Activated naive CD4-positive, alpha-beta T cell treated with anti-CD3 and anti-CD28 coated beads, Interleukin-2, amount 50 U/mL, for 24 hours (primary cell): ENCODE data around the gene TRIO.

ENCODE experiments used
- H3K27ac Mint-ChIP-seq: one replicate; pipeline ENCODE4 v1.8.0; 2021; ENCODE audit warnings: mild to moderate bottlenecking, mixed read lengths
- H3K27me3 Mint-ChIP-seq: one replicate; pipeline ENCODE4 v1.8.0; 2021; ENCODE audit warnings: mixed read lengths
- H3K36me3 Mint-ChIP-seq: one replicate; pipeline ENCODE4 v1.8.0; 2021; ENCODE audit warnings: mixed read lengths
- H3K4me1 Mint-ChIP-seq: one replicate; pipeline ENCODE4 v1.8.0; 2021; ENCODE audit warnings: mixed read lengths
- H3K4me3 Mint-ChIP-seq: one replicate; pipeline ENCODE4 v1.8.0; 2021; ENCODE audit warnings: mild to moderate bottlenecking, mixed read lengths
- H3K9me3 Mint-ChIP-seq: one replicate; pipeline ENCODE4 v1.8.0; 2021; ENCODE audit warnings: mixed read lengths

TRIO gene

DNA sequence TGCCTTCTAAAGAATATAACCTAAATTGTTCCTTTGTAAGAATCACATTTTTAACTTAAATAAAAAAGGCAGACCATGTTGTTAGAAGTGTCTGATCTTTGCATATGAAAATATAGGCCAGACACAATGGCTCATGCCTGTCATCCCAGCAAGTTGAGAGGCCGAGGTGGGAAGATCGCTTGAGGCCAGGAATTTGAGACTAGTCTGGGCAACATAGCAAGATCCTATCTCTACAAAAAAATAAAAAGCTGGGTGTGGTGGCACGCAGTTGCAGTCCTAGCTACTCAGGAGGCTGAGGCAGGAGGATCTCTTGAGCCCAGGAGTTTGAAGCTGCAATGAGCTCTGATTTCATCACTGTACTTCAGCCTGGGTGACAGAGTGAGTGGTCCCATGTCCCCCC is 37.3 kb downstream of the TRIO start:
- peaks cover 5% of the 10 kb centered on the region for H3K27me3 Mint-ChIP-seq
- no peaks in the 10 kb centered on the region for H3K9me3 Mint-ChIP-seq
- H3K27ac Mint-ChIP-seq = no peak overlapping the region
- H3K36me3 Mint-ChIP-seq = no peaks in the 10 kb centered on the region
- H3K4me1 Mint-ChIP-seq = no peaks in the 10 kb centered on the region
- no peak overlapping the region for H3K4me3 Mint-ChIP-seq

DNA sequence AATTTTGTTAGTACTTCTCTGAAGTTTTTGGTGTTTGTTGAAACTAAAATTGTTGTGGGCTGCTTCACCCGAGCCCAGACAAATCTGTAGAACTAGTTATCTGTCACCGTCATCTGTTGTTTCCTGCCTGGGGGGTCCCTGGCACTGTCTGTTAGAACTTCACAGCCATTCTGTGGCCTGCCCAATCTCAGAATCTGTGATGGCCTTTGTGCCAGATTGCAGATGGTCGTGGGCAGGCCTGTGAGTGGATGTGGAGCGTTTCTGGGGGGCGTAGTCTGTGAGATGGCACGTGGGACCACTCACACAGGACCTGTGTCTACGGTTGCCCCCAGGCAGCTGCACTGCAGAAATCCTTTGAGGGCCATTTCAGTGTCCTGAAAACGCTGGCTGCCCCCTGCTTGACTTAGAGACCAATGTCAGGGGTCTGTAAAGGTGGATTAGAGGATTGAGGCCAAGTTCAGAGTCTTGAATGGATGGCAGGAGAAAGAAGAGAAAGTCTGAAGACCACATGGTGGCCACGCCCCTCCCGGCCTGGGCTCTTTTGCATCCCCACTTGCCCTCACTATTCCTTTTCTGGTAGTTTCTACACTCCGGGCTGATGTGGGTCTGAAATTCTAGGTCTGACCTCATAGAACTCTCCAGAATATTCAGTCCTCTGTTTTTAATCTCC is 38.3 kb downstream of the TRIO start:
- Mint-ChIP-seq H3K9me3 (no peaks in the 10 kb centered on the region), H3K4me3 (no peak overlapping the region), H3K27me3 (peaks cover 3% of the 10 kb centered on the region), H3K36me3 (no peaks in the 10 kb centered on the region), H3K4me1 (no peaks in the 10 kb centered on the region), H3K27ac (no peak overlapping the region)

DNA sequence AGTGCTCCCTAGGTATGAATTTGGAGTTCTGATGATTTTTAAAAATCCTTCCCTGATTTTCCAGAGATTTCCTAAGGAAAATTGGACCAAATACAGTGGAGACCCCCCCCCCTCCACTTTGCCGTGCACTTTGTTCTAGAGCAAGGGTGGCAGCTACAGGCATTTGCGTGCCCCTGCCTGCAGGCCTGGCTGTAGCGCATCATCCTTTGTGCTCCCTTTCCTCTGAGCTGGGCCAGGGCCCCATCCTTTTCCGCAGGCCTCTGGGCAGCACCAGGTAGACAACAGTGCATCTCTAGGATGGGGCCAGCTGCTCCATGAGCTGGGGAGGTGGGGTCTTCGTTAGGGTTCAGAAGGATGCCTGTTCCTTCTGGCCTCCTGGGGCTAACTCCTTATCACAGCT is 39.6 kb downstream of the TRIO start:
- Mint-ChIP-seq H3K27me3 (peaks cover 1% of the 10 kb centered on the region), H3K36me3 (no peaks in the 10 kb centered on the region), H3K4me1 (no peaks in the 10 kb centered on the region), H3K27ac (no peak overlapping the region), H3K9me3 (no peaks in the 10 kb centered on the region), H3K4me3 (no peak overlapping the region)

- Mint-ChIP-seq H3K4me3 (no peak overlapping the region), H3K4me1 (no peaks in the 10 kb centered on the region), H3K27me3 (peaks cover 1% of the 10 kb centered on the region), H3K36me3 (no peaks in the 10 kb centered on the region), H3K27ac (no peak overlapping the region), H3K9me3 (no peaks in the 10 kb centered on the region)
Observed at GRCh38 chr5:14183187-14183939, 40.2 kb downstream of the TRIO start.

DNA sequence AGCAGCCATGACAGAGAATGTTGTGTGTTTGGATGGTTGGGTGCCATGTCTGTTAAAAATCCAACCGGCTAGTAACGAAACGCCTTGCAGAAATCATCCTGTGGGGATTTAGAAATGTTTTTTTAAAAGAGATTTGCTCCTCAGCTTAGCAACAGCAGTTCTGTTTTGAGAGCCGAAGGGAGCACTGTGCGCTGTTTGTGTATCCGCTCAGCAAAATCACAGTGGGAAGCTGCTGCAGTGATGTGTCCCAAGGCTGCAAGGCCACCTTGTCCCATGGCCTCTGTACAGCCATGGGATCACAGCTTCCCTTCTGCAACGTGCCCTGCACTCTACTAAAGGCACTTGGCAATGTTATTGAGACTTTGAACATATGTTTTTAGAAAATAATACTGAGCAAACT is 40.9 kb downstream of the TRIO start:
- H3K4me3 Mint-ChIP-seq = no peak overlapping the region
- H3K36me3 Mint-ChIP-seq = no peaks in the 10 kb centered on the region
- no peaks in the 10 kb centered on the region for H3K4me1 Mint-ChIP-seq
- peaks cover 3% of the 10 kb centered on the region for H3K27me3 Mint-ChIP-seq
- H3K27ac Mint-ChIP-seq = no peak overlapping the region
- H3K9me3 Mint-ChIP-seq = no peaks in the 10 kb centered on the region

DNA sequence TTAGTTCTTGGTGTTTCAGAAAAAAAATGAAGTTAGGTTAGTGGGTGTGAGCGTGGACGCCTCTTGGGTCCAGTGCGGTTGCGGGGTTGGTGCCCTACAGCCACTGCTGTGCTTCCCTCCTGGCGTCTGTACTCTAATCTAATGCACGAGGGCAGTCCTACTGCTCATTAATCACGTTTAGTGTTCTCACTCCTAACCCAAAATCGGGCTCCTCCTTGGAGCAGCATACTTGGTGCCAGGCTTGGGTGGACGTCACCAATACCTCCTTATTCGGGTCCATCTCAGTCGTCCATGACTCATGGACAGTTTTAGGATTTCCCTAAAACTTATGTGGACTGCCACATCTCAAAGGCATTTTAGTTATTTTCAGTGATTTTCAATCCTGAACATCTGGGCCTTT is 41.6 kb downstream of the TRIO start:
- peaks cover 5% of the 10 kb centered on the region for H3K27me3 Mint-ChIP-seq
- H3K27ac Mint-ChIP-seq = no peak overlapping the region
- H3K4me1 Mint-ChIP-seq = no peaks in the 10 kb centered on the region
- no peaks in the 10 kb centered on the region for H3K36me3 Mint-ChIP-seq
- no peaks in the 10 kb centered on the region for H3K9me3 Mint-ChIP-seq
- no peak overlapping the region for H3K4me3 Mint-ChIP-seq

DNA sequence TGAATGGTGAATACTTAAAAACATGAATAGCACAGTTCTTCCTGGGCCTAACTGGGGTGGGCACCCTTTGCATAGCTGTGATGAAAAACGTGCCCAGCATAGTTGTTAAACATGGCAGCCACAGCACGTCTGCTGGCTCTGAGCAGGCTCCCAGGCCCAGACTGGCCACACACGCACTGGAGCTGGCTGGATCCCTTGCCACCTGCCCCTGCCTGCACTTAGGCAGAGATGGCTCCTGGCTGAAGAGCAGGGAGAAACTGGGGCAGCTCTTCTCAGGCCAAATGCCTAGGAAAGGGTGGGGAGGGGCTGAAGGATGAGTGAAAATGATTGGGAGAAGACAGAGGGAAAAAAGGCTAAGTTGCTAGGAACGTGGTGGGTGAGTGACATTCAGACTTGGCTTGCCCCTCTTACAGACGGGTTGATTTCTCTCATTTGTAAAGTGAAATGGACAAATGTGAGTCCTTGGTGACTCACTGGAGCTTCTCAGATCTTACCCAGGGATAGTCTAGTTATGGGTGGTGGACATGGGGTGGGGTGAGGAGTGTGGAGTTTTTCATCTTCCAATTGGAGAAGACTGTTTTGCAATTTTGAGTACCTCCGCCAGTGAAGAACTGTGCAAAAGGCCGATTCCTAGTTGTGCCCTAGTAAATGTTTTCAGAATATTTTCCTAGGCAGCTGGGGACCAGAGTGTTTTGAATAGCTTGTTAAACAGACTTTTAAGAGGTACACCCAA is 42.4 kb downstream of the TRIO start:
- H3K9me3 Mint-ChIP-seq = no peaks in the 10 kb centered on the region
- no peaks in the 10 kb centered on the region for H3K4me1 Mint-ChIP-seq
- no peak overlapping the region for H3K4me3 Mint-ChIP-seq
- H3K27me3 Mint-ChIP-seq = peaks cover 4% of the 10 kb centered on the region
- H3K27ac Mint-ChIP-seq = no peak overlapping the region
- no peaks in the 10 kb centered on the region for H3K36me3 Mint-ChIP-seq

DNA sequence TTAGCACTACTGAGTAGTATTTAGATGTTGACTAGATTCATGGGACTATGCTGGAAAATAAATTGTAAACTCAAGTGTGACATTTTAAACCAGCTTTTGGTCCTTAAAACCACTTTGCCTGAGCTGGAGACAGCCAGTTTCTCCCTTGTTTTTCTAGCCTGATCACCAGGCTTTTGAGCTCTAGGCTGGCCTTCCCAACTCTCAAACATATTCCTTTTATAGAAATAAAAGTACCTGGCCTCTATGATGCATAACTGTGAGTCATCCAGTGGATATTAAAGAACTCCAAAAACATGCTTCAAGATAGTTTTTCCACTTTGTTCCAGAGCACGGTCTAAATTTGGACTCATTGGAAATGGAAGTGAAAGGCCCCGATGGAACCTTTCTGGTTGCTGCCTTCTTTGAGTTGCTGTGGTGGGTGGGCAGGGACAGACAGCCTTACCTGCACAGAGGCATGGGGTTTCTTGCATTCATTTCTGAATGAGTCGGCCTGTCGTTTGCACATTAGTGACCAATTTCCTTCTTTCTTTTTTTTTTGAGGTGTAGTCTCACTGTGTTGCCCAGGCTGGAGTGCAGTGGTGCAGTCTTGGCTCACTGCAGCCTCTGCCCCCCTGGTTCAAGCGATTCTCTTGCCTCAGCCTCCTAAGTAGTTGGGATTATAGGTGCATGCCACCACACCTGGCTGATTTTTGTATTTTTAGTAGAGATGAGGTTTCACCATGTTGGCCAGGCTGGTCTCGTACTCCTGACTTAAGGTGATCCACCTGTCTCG is 43.1 kb downstream of the TRIO start:
- Mint-ChIP-seq H3K27ac (no peak overlapping the region), H3K4me3 (no peak overlapping the region), H3K36me3 (no peaks in the 10 kb centered on the region), H3K27me3 (peaks cover 4% of the 10 kb centered on the region), H3K4me1 (no peaks in the 10 kb centered on the region), H3K9me3 (no peaks in the 10 kb centered on the region)

DNA sequence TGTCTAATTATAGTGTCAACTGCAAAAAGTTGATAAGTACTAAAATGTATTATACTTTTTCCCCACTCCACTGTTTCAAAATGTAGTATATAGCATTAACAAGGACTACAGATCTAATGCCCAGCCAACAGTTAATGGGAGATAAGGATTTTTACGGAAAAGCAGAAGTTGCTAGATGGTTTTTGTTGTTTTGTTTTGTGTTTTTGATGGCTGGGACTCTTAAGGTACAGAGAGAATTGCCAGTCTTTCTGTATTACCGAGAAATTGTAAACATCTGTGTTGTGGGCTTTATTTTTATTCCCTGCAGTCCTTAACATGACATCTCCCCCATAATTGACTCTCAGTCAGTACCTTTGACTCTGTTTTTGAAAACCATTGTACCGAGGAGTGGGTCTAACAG is 44.0 kb downstream of the TRIO start:
- Mint-ChIP-seq H3K36me3 (no peaks in the 10 kb centered on the region), H3K27ac (no peak overlapping the region), H3K4me3 (no peak overlapping the region), H3K4me1 (no peaks in the 10 kb centered on the region), H3K27me3 (peaks cover 4% of the 10 kb centered on the region), H3K9me3 (no peaks in the 10 kb centered on the region)

DNA sequence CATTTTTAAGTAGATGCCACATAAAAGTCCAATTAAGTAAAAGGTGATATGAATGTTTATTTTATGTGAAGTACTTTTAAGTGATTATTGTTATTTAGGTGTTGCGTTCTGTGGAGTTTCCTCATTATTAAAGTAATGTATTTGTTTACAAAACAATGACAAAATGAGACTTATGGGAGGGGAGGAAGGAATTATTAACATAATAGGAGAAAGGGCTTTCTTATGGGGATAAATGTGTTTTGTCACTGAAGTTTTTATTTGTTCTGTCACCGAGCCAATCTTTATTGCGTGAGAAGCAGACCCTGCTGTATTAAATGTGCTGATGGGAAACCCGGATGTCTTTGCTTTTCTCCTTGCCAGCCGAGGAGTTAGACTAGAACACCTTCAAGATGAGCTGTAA is 44.5 kb downstream of the TRIO start:
- Mint-ChIP-seq H3K27ac (no peak overlapping the region), H3K36me3 (no peaks in the 10 kb centered on the region), H3K27me3 (peaks cover 4% of the 10 kb centered on the region), H3K4me1 (no peaks in the 10 kb centered on the region), H3K4me3 (no peak overlapping the region), H3K9me3 (no peaks in the 10 kb centered on the region)

GRCh38 chr5:14188778-14189177 is 45.6 kb downstream of the TRIO start:
- H3K4me3 Mint-ChIP-seq = no peak overlapping the region
- H3K9me3 Mint-ChIP-seq = no peaks in the 10 kb centered on the region
- H3K4me1 Mint-ChIP-seq = no peaks in the 10 kb centered on the region
- no peaks in the 10 kb centered on the region for H3K36me3 Mint-ChIP-seq
- no peak overlapping the region for H3K27ac Mint-ChIP-seq
- H3K27me3 Mint-ChIP-seq = peaks cover 4% of the 10 kb centered on the region

DNA sequence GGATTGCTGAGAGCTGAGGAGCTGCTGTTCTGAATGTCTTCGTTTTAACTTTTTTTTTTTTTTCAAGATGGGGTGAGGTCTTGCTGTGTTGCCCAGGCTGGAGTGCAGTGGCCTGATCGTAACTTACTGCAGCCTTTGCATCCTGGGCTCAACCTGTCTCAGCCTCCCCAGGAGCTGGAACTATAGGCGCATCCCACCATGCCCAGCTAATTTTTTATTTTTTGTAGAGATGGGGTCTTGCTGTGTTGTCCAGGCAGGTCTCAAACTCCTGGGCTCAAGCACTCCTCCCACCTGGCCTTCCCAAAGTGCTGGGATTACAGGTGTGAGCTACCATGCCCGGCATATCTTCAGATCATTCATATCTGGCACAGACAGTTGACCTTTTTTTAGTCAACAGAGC is 46.5 kb downstream of the TRIO start:
- Mint-ChIP-seq H3K4me1 (no peaks in the 10 kb centered on the region), H3K27me3 (peaks cover 6% of the 10 kb centered on the region), H3K27ac (no peak overlapping the region), H3K4me3 (no peak overlapping the region), H3K9me3 (no peaks in the 10 kb centered on the region), H3K36me3 (no peaks in the 10 kb centered on the region)

DNA sequence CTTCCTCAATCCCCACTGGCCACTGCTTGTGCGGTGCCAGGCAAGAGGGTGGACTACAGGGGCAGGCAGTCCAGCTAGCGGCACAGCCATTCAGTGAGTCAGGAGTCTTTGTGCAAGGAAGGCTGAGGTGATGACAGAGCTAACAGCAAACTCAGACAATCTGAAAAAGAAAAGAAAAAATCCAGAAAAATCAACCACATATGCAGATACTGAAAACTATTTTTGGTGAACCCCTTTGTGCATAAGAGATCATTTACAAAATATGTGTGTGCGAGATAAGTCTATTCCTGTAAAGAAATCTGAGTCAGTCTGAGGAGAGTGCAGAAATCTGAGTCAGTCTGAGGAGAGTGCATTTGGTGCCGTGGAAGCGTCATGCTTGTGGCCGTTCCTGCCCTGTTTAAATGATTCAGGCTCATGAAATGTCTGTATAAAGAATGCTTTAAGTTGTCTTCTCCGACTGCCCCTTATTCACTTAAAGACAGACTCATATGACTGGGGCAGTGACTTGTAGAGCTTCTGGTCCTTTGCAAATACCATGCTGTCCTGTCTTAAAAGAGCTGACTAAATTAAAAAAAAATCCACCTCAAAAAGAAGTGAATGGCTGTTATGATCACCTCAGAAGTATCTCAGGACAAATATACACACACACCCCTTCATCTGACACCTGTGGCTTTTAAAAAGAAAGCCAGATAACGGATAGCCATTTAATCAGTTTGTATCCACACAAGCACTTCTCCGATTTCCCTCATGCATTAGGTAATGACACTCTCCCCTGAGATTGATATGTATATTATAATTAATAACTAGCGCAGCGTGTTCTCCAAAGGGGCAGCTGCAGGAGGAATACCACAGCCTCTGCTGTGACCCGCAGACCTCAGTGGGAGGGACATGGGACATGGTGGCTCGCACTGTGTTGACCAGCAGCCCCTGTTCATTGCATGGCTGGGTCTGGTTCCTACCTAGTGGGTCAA is 47.3 kb downstream of the TRIO start:
- Mint-ChIP-seq H3K27ac (no peak overlapping the region), H3K4me1 (no peaks in the 10 kb centered on the region), H3K4me3 (no peak overlapping the region)

GRCh38 chr5:14191325-14191724 is 48.2 kb downstream of the TRIO start:
- Mint-ChIP-seq H3K4me3 (no peak overlapping the region), H3K27me3 (peaks cover 11% of the 10 kb centered on the region), H3K4me1 (no peaks in the 10 kb centered on the region), H3K36me3 (no peaks in the 10 kb centered on the region), H3K9me3 (no peaks in the 10 kb centered on the region), H3K27ac (no peak overlapping the region)

More for the DNA sequence above, 47.3 kb downstream of the TRIO start:
- Mint-ChIP-seq H3K27me3 (peaks cover 8% of the 10 kb centered on the region), H3K9me3 (no peaks in the 10 kb centered on the region), H3K36me3 (no peaks in the 10 kb centered on the region)

DNA sequence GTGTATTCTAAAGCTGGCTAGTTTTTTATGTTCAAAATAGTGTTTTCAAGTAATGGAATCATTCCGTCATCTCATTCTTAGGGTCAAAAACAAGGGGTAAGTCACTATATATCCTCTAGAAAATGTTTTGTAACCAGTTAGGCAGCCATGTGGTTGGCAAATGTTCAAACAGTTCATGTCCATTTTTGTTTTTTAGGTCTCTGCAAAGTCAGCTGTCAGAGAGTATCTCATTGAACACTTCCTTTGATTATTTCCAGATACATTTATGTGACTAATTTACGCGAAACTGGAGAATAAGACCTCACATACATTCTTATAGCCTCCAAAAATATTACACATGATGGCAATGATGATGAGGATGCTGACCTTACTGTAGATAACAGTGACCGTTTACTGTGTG is 50.4 kb downstream of the TRIO start:
- H3K4me1 Mint-ChIP-seq = no peaks in the 10 kb centered on the region
- H3K9me3 Mint-ChIP-seq = no peaks in the 10 kb centered on the region
- H3K27me3 Mint-ChIP-seq = peaks cover 13% of the 10 kb centered on the region
- H3K4me3 Mint-ChIP-seq = no peak overlapping the region
- H3K36me3 Mint-ChIP-seq = no peaks in the 10 kb centered on the region
- no peak overlapping the region for H3K27ac Mint-ChIP-seq
